Pons (tissue), 1 donor: ENCODE results near the gene KCND1.

Experiments
- DNase-seq: peaks from one replicate; pipeline ENCODE4 v3.0.0-alpha.2; 2016; ENCODE audit warnings: low spot score

The KCND1 gene

GRCh38 chrX:48911412-48912182 lies 60.0 kb downstream of the KCND1 start, which contains the start of gene SLC35A2:
TSS of gene SLC35A2 (minus strand) at chrX:48911646. CDS start at chrX:48911636, 10 bp downstream.
- peak; percentile 61 for DNase-seq
